PC-9 (cell line): Measurements from ENCODE around the gene IP6K3.

ENCODE experiments used
- EZH2 ChIP-seq: fragments of 200-600 bp; sonication (generic); IDR thresholded peaks from 2 replicates; pipeline ENCODE4 v1.8.0; 2017; ENCODE audit warnings: antibody characterized with exemption, low read depth
- TF ChIP-seq, protein P1 (sequence below): fragments of 200-600 bp; sonication (generic); conservative IDR thresholded peaks from 2 replicates; pipeline ENCODE4 v1.6.1; 2017; ENCODE audit warnings: mixed run types, antibody characterized with exemption, mild to moderate bottlenecking, moderate library complexity

DNA sequence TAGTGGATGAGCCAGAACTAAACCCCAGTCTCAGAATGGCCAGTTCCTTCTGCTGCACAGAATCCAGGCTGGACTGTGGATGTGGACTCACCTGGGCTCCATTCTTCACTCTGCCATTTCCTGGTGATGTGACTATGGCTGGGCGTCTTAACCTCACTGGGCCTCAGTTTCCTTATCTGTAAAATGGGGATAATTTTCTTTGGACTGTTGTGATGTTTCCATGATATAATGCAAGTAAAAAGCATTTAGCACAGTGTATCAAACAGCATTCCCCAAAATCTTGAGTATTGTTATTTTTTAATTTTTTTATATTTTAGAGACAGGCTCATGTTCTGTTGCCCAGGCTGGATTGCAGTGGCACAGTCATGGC lies 5.9 kb upstream of the IP6K3 start:
- TF ChIP-seq, protein P1, sequence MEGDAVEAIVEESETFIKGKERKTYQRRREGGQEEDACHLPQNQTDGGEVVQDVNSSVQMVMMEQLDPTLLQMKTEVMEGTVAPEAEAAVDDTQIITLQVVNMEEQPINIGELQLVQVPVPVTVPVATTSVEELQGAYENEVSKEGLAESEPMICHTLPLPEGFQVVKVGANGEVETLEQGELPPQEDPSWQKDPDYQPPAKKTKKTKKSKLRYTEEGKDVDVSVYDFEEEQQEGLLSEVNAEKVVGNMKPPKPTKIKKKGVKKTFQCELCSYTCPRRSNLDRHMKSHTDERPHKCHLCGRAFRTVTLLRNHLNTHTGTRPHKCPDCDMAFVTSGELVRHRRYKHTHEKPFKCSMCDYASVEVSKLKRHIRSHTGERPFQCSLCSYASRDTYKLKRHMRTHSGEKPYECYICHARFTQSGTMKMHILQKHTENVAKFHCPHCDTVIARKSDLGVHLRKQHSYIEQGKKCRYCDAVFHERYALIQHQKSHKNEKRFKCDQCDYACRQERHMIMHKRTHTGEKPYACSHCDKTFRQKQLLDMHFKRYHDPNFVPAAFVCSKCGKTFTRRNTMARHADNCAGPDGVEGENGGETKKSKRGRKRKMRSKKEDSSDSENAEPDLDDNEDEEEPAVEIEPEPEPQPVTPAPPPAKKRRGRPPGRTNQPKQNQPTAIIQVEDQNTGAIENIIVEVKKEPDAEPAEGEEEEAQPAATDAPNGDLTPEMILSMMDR = no peak
- no peak for TF ChIP-seq EZH2
